Osteocyte (in vitro differentiated cells): ENCODE measurements around the gene RAPGEF5. TPM values are rescaled to one million over a fixed set of nuclear protein-coding genes. Genes with fewer than 3 reads are reported as not detected.

Experiments used
- DNase-seq: peaks from one replicate; pipeline ENCODE4 v3.0.0; 2021; ENCODE audit warnings: mixed read lengths; ENCODE audit not compliant: unreplicated experiment; ENCODE audit errors: extremely low spot score
- H3K27ac Mint-ChIP-seq: one replicate; pipeline ENCODE4 v1.8.0; 2021; ENCODE audit warnings: mild to moderate bottlenecking, mixed read lengths; ENCODE audit not compliant: unreplicated experiment
- H3K27me3 Mint-ChIP-seq: one replicate; pipeline ENCODE4 v1.8.0; 2021; ENCODE audit warnings: mixed read lengths; ENCODE audit not compliant: unreplicated experiment
- H3K36me3 Mint-ChIP-seq: one replicate; pipeline ENCODE4 v1.8.0; 2021; ENCODE audit warnings: mixed read lengths; ENCODE audit not compliant: unreplicated experiment
- H3K4me1 Mint-ChIP-seq: one replicate; pipeline ENCODE4 v1.8.0; 2021; ENCODE audit warnings: mixed read lengths; ENCODE audit not compliant: unreplicated experiment
- H3K4me3 Mint-ChIP-seq: one replicate; pipeline ENCODE4 v1.8.0; 2021; ENCODE audit warnings: mild to moderate bottlenecking, moderate library complexity, mixed read lengths; ENCODE audit not compliant: unreplicated experiment
- H3K9me3 Mint-ChIP-seq: one replicate; pipeline ENCODE4 v1.8.0; 2021; ENCODE audit warnings: mixed read lengths; ENCODE audit not compliant: unreplicated experiment
- total RNA-seq: library from RNA; stranded (reverse); gene quantifications from 2 replicates; pipeline ENCODE4 v1.2.1, GENCODE V29; 2021
- TF ChIP-seq, protein P1 (sequence below): fragments of 200-600 bp; sonication (generic); IDR thresholded peaks from 2 replicates; pipeline ENCODE4 v1.5.0; 2021; ENCODE audit warnings: antibody characterized with exemption, mild to moderate bottlenecking, moderate library complexity

Gene RAPGEF5
- total RNA-seq, 1 donor from 2014 or later, result 0.27 TPM

GRCh38 chr7:22277375-22277774 is 79.6 kb downstream of the RAPGEF5 start:
- TF ChIP-seq, protein P1, sequence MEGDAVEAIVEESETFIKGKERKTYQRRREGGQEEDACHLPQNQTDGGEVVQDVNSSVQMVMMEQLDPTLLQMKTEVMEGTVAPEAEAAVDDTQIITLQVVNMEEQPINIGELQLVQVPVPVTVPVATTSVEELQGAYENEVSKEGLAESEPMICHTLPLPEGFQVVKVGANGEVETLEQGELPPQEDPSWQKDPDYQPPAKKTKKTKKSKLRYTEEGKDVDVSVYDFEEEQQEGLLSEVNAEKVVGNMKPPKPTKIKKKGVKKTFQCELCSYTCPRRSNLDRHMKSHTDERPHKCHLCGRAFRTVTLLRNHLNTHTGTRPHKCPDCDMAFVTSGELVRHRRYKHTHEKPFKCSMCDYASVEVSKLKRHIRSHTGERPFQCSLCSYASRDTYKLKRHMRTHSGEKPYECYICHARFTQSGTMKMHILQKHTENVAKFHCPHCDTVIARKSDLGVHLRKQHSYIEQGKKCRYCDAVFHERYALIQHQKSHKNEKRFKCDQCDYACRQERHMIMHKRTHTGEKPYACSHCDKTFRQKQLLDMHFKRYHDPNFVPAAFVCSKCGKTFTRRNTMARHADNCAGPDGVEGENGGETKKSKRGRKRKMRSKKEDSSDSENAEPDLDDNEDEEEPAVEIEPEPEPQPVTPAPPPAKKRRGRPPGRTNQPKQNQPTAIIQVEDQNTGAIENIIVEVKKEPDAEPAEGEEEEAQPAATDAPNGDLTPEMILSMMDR, result no peak
- Mint-ChIP-seq H3K36me3 (no peaks in the 10 kb centered on the region), H3K4me3 (no peak overlapping the region), H3K9me3 (no peaks in the 10 kb centered on the region), H3K27ac (no peak overlapping the region), H3K4me1 (no peaks in the 10 kb centered on the region), H3K27me3 (peaks cover 6% of the 10 kb centered on the region)
- DNase-seq, result no peak

- Mint-ChIP-seq H3K9me3 (no peaks in the 10 kb centered on the region), H3K27ac (no peak overlapping the region), H3K4me1 (no peaks in the 10 kb centered on the region), H3K36me3 (no peaks in the 10 kb centered on the region), H3K27me3 (peaks cover 4% of the 10 kb centered on the region), H3K4me3 (no peak overlapping the region)
- TF ChIP-seq, protein P1, result no peak
- no peak for DNase-seq
Measured at GRCh38 chr7:22275661-22276060, 81.3 kb downstream of the RAPGEF5 start.

DNA sequence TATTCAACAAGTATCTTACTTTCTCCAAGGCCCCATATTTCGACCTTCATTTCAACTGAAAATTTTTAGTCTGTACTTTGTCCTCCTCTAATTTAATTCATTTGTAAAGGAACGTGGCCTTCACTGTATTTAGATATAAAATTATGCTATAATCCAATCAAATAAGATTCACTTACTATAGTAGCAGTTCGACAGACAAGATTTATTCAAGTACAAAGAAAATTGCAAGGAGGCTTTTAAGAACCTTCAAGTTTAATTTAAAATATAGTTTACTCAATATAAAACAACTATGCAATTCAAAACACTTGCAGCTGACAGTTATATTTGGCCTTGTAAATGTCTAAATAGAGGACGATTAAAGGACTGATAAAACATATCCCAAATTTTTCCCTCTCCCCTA is 85.6 kb downstream of the RAPGEF5 start:
- H3K27me3 Mint-ChIP-seq, result peaks cover 6% of the 10 kb centered on the region
- no peaks in the 10 kb centered on the region for H3K9me3 Mint-ChIP-seq
- H3K27ac Mint-ChIP-seq, result no peak overlapping the region
- DNase-seq, result no peak
- no peaks in the 10 kb centered on the region for H3K36me3 Mint-ChIP-seq
- H3K4me1 Mint-ChIP-seq, result no peaks in the 10 kb centered on the region
- TF ChIP-seq, protein P1, result no peak
- no peak overlapping the region for H3K4me3 Mint-ChIP-seq

- no peak overlapping the region for H3K27ac Mint-ChIP-seq
- H3K9me3 Mint-ChIP-seq, result no peaks in the 10 kb centered on the region
- H3K36me3 Mint-ChIP-seq, result no peaks in the 10 kb centered on the region
- TF ChIP-seq, protein P1, result no peak
- H3K27me3 Mint-ChIP-seq, result peaks cover 6% of the 10 kb centered on the region
- H3K4me3 Mint-ChIP-seq, result no peak overlapping the region
- no peak for DNase-seq
- no peaks in the 10 kb centered on the region for H3K4me1 Mint-ChIP-seq
Measured at GRCh38 chr7:22270371-22270770, 86.6 kb downstream of the RAPGEF5 start.

- TF ChIP-seq, protein P1, result no peak
- Mint-ChIP-seq H3K36me3 (no peaks in the 10 kb centered on the region), H3K9me3 (no peaks in the 10 kb centered on the region), H3K27ac (no peak overlapping the region), H3K4me3 (no peak overlapping the region), H3K4me1 (no peaks in the 10 kb centered on the region), H3K27me3 (peaks cover 6% of the 10 kb centered on the region)
- DNase-seq, result no peak
Measured at GRCh38 chr7:22269963-22270362, 87.0 kb downstream of the RAPGEF5 start.
